ENCODE results near the gene SYMPK. TPM values are rescaled to one million over a fixed set of nuclear protein-coding genes. Genes with fewer than 3 reads are reported as not detected.

The SYMPK gene
- total RNA-seq, 1 donor from 2014 or later = 70.0 TPM

DNA sequence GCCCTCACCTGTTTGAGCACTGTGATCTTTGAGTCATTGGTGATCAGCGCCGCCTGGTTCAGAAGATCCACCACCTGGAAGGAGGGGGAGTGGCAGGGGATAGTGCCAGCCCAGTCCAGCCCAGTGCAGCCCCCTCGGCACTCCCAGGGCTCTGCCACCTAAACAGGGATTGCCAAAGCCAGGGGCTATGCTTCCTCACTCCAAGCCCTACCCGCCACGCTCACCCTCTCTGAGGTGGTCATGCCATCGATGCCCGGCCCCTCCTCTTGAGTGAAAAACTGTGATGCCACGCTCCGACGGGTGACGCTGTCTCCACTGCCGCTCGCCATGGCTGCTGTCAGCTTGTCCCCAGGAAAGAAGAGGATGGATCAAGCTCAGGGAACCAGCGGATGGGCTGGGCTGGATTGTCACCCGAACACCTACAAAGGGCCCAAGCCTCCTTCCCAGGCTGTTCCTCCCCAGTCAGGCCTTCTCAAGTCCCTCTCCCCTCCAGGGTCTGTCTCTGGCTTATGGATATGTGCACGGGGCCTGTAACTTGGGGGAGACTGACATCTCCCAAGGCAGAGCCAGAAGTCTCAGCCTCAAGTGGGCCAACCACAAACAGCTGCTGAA, 8.7 kb downstream of the SYMPK start:
- TF ChIP-seq, protein P1, sequence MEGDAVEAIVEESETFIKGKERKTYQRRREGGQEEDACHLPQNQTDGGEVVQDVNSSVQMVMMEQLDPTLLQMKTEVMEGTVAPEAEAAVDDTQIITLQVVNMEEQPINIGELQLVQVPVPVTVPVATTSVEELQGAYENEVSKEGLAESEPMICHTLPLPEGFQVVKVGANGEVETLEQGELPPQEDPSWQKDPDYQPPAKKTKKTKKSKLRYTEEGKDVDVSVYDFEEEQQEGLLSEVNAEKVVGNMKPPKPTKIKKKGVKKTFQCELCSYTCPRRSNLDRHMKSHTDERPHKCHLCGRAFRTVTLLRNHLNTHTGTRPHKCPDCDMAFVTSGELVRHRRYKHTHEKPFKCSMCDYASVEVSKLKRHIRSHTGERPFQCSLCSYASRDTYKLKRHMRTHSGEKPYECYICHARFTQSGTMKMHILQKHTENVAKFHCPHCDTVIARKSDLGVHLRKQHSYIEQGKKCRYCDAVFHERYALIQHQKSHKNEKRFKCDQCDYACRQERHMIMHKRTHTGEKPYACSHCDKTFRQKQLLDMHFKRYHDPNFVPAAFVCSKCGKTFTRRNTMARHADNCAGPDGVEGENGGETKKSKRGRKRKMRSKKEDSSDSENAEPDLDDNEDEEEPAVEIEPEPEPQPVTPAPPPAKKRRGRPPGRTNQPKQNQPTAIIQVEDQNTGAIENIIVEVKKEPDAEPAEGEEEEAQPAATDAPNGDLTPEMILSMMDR (IDR thresholded peaks at IDR 0.05; ENCODE audit: insufficient read depth, low read depth, low read length) = no peak
- TF ChIP-seq EZH2 (IDR thresholded peaks at IDR 0.05; ENCODE audit: insufficient read depth, low read length) = no peak
- FAIRE-seq = no peak
- H3K9me3 Mint-ChIP-seq (ENCODE audit: unreplicated experiment) = no peaks in the 10 kb centered on the region

DNA sequence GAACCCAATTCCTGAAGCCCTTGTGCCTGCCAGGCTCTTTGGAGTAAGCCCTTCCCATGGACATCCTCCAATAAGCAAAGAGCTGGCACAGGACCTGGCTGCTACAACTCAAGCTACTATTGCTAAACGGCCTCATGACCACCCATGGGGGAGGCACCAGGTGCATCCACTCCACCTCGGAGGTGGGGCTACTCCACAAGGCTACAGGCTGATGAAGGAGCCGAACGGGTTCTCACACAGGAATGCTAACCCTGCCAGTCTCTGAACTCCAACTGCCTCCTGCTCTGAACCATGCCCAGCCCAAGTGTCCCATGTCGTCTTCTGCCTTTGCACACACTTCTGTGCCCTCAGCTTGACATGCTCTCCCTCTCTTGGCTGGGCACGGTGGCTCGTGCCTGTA, 10.0 kb downstream of the SYMPK start:
- H3K36me3 Mint-ChIP-seq (ENCODE audit: low read depth, unreplicated experiment) = peaks cover 29% of the 10 kb centered on the region
- H3K9me3 Mint-ChIP-seq (ENCODE audit: unreplicated experiment) = no peaks in the 10 kb centered on the region
- H3K27ac Mint-ChIP-seq (ENCODE audit: unreplicated experiment) = no peak overlapping the region
- Histone ChIP-seq H3K27ac (ENCODE audit: low read depth, low read length) (no peak overlapping the region), H3K4me2 (ENCODE audit: low read length) (no peak overlapping the region), H3K36me3 (ENCODE audit: insufficient read depth, low read length) (peaks cover 37% of the 10 kb centered on the region), H3K79me2 (ENCODE audit: insufficient read depth, low read length) (peaks cover 27% of the 10 kb centered on the region), H3K4me1 (ENCODE audit: insufficient read depth, low read length) (no peaks in the 10 kb centered on the region), H4K20me1 (ENCODE audit: insufficient read depth, low read length) (peaks cover 41% of the 10 kb centered on the region), H3K9me3 (ENCODE audit: insufficient read depth, low read depth, low read length) (no peaks in the 10 kb centered on the region), H3K9ac (ENCODE audit: low read length) (no peak overlapping the region), H3K27me3 (ENCODE audit: insufficient read depth, low read length) (no peaks in the 10 kb centered on the region), H2AFZ (ENCODE audit: low read depth, low read length) (no peak overlapping the region), H3K4me3 (ENCODE audit: insufficient read depth, low read depth, low read length) (no peak overlapping the region)
- DNase-seq (ENCODE audit: low read depth) (no peak), FAIRE-seq (no peak)
- TF ChIP-seq EZH2 (IDR thresholded peaks at IDR 0.05; ENCODE audit: insufficient read depth, low read length) = no peak
- TF ChIP-seq, protein P1 (IDR thresholded peaks at IDR 0.05; ENCODE audit: insufficient read depth, low read depth, low read length) = no peak
- no peak overlapping the region for H3K4me3 Mint-ChIP-seq (ENCODE audit: unreplicated experiment)
- no peaks in the 10 kb centered on the region for H3K27me3 Mint-ChIP-seq (ENCODE audit: low read depth, unreplicated experiment)
- peaks cover 3% of the 10 kb centered on the region for H3K4me1 Mint-ChIP-seq (ENCODE audit: low read depth, unreplicated experiment)

More for the DNA sequence above, 8.7 kb downstream of the SYMPK start:
- Mint-ChIP-seq H3K36me3 (ENCODE audit: low read depth, unreplicated experiment) (peaks cover 27% of the 10 kb centered on the region), H3K4me3 (ENCODE audit: unreplicated experiment) (no peak overlapping the region), H3K27ac (ENCODE audit: unreplicated experiment) (no peak overlapping the region), H3K4me1 (ENCODE audit: low read depth, unreplicated experiment) (peaks cover 3% of the 10 kb centered on the region), H3K27me3 (ENCODE audit: low read depth, unreplicated experiment) (no peaks in the 10 kb centered on the region)
- Histone ChIP-seq H3K27ac (ENCODE audit: low read depth, low read length) (no peak overlapping the region), H3K36me3 (ENCODE audit: insufficient read depth, low read length) (peaks cover 31% of the 10 kb centered on the region), H3K79me2 (ENCODE audit: insufficient read depth, low read length) (peaks cover 38% of the 10 kb centered on the region), H3K27me3 (ENCODE audit: insufficient read depth, low read length) (no peaks in the 10 kb centered on the region), H3K4me3 (ENCODE audit: insufficient read depth, low read depth, low read length) (no peak overlapping the region), H3K4me1 (ENCODE audit: insufficient read depth, low read length) (no peaks in the 10 kb centered on the region), H3K4me2 (ENCODE audit: low read length) (no peak overlapping the region), H3K9me3 (ENCODE audit: insufficient read depth, low read depth, low read length) (no peaks in the 10 kb centered on the region), H3K9ac (ENCODE audit: low read length) (no peak overlapping the region), H4K20me1 (ENCODE audit: insufficient read depth, low read length) (peaks cover 45% of the 10 kb centered on the region), H2AFZ (ENCODE audit: low read depth, low read length) (no peak overlapping the region)
- no peak for DNase-seq (ENCODE audit: low read depth)

DNA sequence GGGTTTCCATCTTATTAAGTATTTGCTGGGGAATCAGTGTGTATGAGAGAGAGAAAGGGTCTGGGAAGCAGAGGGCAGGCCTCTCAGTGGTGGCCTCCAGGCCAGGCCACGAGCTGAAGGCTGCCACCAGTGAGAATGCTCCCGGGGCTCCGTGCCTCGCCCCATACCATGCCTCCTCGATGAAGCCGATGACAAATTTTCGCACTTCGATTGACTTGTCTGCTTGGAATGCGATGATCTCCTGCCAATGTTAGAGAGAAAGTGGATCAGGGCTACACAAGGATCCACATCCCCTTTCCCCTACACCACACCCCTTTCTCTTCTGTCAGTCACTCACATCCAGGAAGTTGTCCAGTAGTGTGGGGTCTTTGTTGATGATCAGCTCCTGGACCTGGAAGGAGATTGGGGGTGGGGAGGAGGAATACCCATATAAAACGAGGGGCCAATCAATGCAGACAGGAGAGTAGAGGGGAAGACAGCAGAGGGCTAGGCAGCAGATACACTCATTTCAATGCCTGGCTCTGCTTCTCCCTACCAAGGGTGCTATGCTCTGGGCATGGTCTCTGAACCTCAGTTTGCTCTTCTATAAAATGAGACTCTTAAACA, 10.7 kb downstream of the SYMPK start:
- H3K9ac ChIP-seq (ENCODE audit: low read length) = no peak overlapping the region
- Mint-ChIP-seq H3K27ac (ENCODE audit: unreplicated experiment) (no peak overlapping the region), H3K9me3 (ENCODE audit: unreplicated experiment) (no peaks in the 10 kb centered on the region), H3K4me3 (ENCODE audit: unreplicated experiment) (peak overlapping the region; percentile 60), H3K36me3 (ENCODE audit: low read depth, unreplicated experiment) (peaks cover 31% of the 10 kb centered on the region), H3K4me1 (ENCODE audit: low read depth, unreplicated experiment) (peaks cover 3% of the 10 kb centered on the region), H3K27me3 (ENCODE audit: low read depth, unreplicated experiment) (no peaks in the 10 kb centered on the region)
- no peaks in the 10 kb centered on the region for H3K4me1 ChIP-seq (ENCODE audit: insufficient read depth, low read length)
- H3K4me3 ChIP-seq (ENCODE audit: insufficient read depth, low read depth, low read length) = no peak overlapping the region
- FAIRE-seq = no peak
- H3K27ac ChIP-seq (ENCODE audit: low read depth, low read length) = no peak overlapping the region
- TF ChIP-seq, protein P1 (IDR thresholded peaks at IDR 0.05; ENCODE audit: insufficient read depth, low read depth, low read length) = no peak
- TF ChIP-seq EZH2 (IDR thresholded peaks at IDR 0.05; ENCODE audit: insufficient read depth, low read length) = no peak
- peaks cover 45% of the 10 kb centered on the region for H3K36me3 ChIP-seq (ENCODE audit: insufficient read depth, low read length)
- no peak overlapping the region for H2AFZ ChIP-seq (ENCODE audit: low read depth, low read length)
- peaks cover 25% of the 10 kb centered on the region for H3K79me2 ChIP-seq (ENCODE audit: insufficient read depth, low read length)
- H3K4me2 ChIP-seq (ENCODE audit: low read length) = no peak overlapping the region
- no peaks in the 10 kb centered on the region for H3K27me3 ChIP-seq (ENCODE audit: insufficient read depth, low read length)
- peak; percentile 27 for DNase-seq (ENCODE audit: low read depth)
- H4K20me1 ChIP-seq (ENCODE audit: insufficient read depth, low read length) = peaks cover 40% of the 10 kb centered on the region
- H3K9me3 ChIP-seq (ENCODE audit: insufficient read depth, low read depth, low read length) = no peaks in the 10 kb centered on the region
